K562 (cell line): ENCODE data around the gene HAS3. TPM values are rescaled to one million over a fixed set of nuclear protein-coding genes. Genes with fewer than 3 reads are reported as not detected.

Source experiments
- BRF1 ChIP-seq: IDR thresholded peaks from 3 replicates; pipeline ENCODE4 v1.6.1; 2011; ENCODE audit warnings: borderline replicate concordance, mild to moderate bottlenecking; ENCODE audit not compliant: insufficient read length; ENCODE audit errors: extremely low read depth
- EP400 ChIP-seq: fragments of 450-650 bp; IDR thresholded peaks from 2 replicates; pipeline ENCODE4 v1.6.1; 2017; ENCODE audit warnings: antibody characterized with exemption, mild to moderate bottlenecking, moderate library complexity
- ETV6 ChIP-seq, 3 experiments: fragments of 150-350 bp in 1 of 3; sonication (generic) in 1 of 3; formaldehyde crosslinking in 1 of 3; IDR thresholded peaks; 2 replicates each; pipeline versions ENCODE4 v1.6.1 to v1.8.0; 2014 to 2022; ENCODE audit warnings: borderline replicate concordance in 2 of 3, low read depth in 2 of 3, antibody characterized with exemption in 1 of 3, low read length in 1 of 3, mild to moderate bottlenecking in 1 of 3, missing genetic modification reagents in 1 of 3
- FOXK1 ChIP-seq: sonication (generic); formaldehyde crosslinking; IDR thresholded peaks from 2 replicates; pipeline ENCODE4 v1.8.0; 2022; ENCODE audit warnings: missing genetic modification reagents, mild to moderate bottlenecking, borderline replicate concordance
- FUS ChIP-seq: fragments of 200-400 bp; formaldehyde crosslinking; optimal IDR thresholded peaks from 2 replicates; pipeline ENCODE3; 2017; ENCODE audit warnings: low read depth, low read length
- HMG20A ChIP-seq: fragments of 450-650 bp; formaldehyde crosslinking; conservative IDR thresholded peaks from 2 replicates; pipeline ENCODE4 v1.4.0; 2020; ENCODE audit warnings: mild to moderate bottlenecking, mixed read lengths
- HMGN3 ChIP-seq: IDR thresholded peaks from 2 replicates; pipeline ENCODE4 v1.6.1; 2011; ENCODE audit warnings: borderline replicate concordance, low read depth, mild to moderate bottlenecking, mixed read lengths, low read length; ENCODE audit not compliant: insufficient read length; ENCODE audit errors: extremely low read depth
- HNRNPH1 ChIP-seq: fragments of 200-400 bp; formaldehyde crosslinking; optimal IDR thresholded peaks from 2 replicates; pipeline ENCODE3; 2017; ENCODE audit warnings: low read depth, mild to moderate bottlenecking, low read length, moderate library complexity
- KDM1A ChIP-seq, 2 experiments: fragments of 450-650 bp; IDR thresholded peaks; 2 replicates each; pipeline ENCODE4 v1.6.1; 2016; ENCODE audit warnings: mild to moderate bottlenecking in 2 of 2
- KLF13 ChIP-seq: fragments of 450-650 bp; IDR thresholded peaks from 2 replicates; pipeline ENCODE4 v1.6.1; 2016; ENCODE audit warnings: missing genetic modification characterization, low read depth, mild to moderate bottlenecking, missing compliant biosample characterization, moderate library complexity, borderline replicate concordance
- NFATC3 ChIP-seq: fragments of 450-650 bp; IDR thresholded peaks from 2 replicates; pipeline ENCODE4 v1.6.1; 2017; ENCODE audit warnings: mild to moderate bottlenecking
- SP1 ChIP-seq: sonication (generic); formaldehyde crosslinking; IDR thresholded peaks from 2 replicates; pipeline ENCODE4 v1.8.1; 2022; ENCODE audit warnings: mild to moderate bottlenecking, missing genetic modification reagents
- SRSF7 ChIP-seq: fragments of 200-400 bp; formaldehyde crosslinking; optimal IDR thresholded peaks from 2 replicates; pipeline ENCODE3; 2017; ENCODE audit warnings: mild to moderate bottlenecking, low read depth, low read length
- U2AF2 ChIP-seq: fragments of 200-400 bp; formaldehyde crosslinking; optimal IDR thresholded peaks from 2 replicates; pipeline ENCODE3; 2017; ENCODE audit warnings: low read depth, mild to moderate bottlenecking, low read length
- ZBED1 ChIP-seq: IDR thresholded peaks from 2 replicates; pipeline ENCODE4 v1.6.1; 2014
- ZBTB1 ChIP-seq: sonication (generic); formaldehyde crosslinking; IDR thresholded peaks from 2 replicates; pipeline ENCODE4 v1.8.1; 2023; ENCODE audit warnings: missing genetic modification reagents, low read depth, mild to moderate bottlenecking, borderline replicate concordance
- ZFPM2 ChIP-seq: fragments of 250-450 bp; sonication (Bioruptor Pico); IDR thresholded peaks from 2 replicates; pipeline ENCODE4 v1.5.1; 2022; ENCODE audit warnings: mild to moderate bottlenecking
- ZKSCAN8 ChIP-seq: fragments of 200-800 bp; sonication (Bioruptor generic); IDR thresholded peaks from 2 replicates; pipeline ENCODE4 v1.6.1; 2016; ENCODE audit warnings: missing genetic modification characterization, missing compliant biosample characterization
- ZNF124 ChIP-seq: sonication (generic); formaldehyde crosslinking; IDR thresholded peaks from 2 replicates; pipeline ENCODE4 v1.8.1; 2022; ENCODE audit warnings: missing genetic modification reagents
- ZNF197 ChIP-seq: fragments of 200-800 bp; sonication (Bioruptor generic); IDR thresholded peaks from 2 replicates; pipeline ENCODE4 v1.6.1; 2016; ENCODE audit warnings: low read depth, missing genetic modification characterization, missing compliant biosample characterization
- ZNF354B ChIP-seq: fragments of 250-450 bp; sonication (Bioruptor Pico); IDR thresholded peaks from 2 replicates; pipeline ENCODE4 v1.4.0; 2020
- ZSCAN29 ChIP-seq: fragments of 450-650 bp; IDR thresholded peaks from 2 replicates; pipeline ENCODE4 v1.6.1; 2017
- polyA plus RNA-seq, 8 experiments: library from polyadenylated mRNA; depleted of rRNA in 4 of 8; stranded (reverse) in 5 of 8; unstranded in 3 of 8; fragments of >200 nt; fragmentation: Nextera tagmentation in 2 of 8; fragmentation: Illumina TruSeq in 1 of 8; extraction: Ambion mirVana in 2 of 8; extraction: Trizol in 1 of 8; gene quantifications; 2 replicates each; pipeline versions ENCODE4 v1.2.1 to v1.2.3, GENCODE V29; 2011 to 2014; ENCODE audit warnings: inconsistent platforms in 1 of 8, missing spikeins in 1 of 8
- total RNA-seq, 7 experiments: library from RNA; depleted of rRNA in 6 of 7; stranded (reverse); fragments of >200 nt in 6 of 7; fragmentation: Illumina TruSeq in 2 of 7; extraction: Trizol in 2 of 7; gene quantifications; 2 replicates each; pipeline versions ENCODE4 v1.2.1 to v1.2.3, GENCODE V29; 2011 to 2021; ENCODE audit warnings: low replicate concordance in 1 of 7
- TF ChIP-seq, protein P1 (sequence below): fragments of 250-450 bp; sonication (Bioruptor Pico); IDR thresholded peaks from 2 replicates; pipeline ENCODE4 v1.4.0; 2020; ENCODE audit warnings: mild to moderate bottlenecking, moderate library complexity
- TF ChIP-seq, protein P2 (sequence below): fragments of 450-650 bp; formaldehyde crosslinking; IDR thresholded peaks from 2 replicates; pipeline ENCODE4 v1.4.0; 2020; ENCODE audit warnings: mild to moderate bottlenecking
- TF ChIP-seq, protein P3 (sequence below): sonication (generic); formaldehyde crosslinking; IDR thresholded peaks from 2 replicates; pipeline ENCODE4 v1.8.1; 2023; ENCODE audit warnings: mild to moderate bottlenecking, missing genetic modification reagents

HAS3 gene
- total and polyA plus RNA-seq, 9 of the 15 experiments (the other 6 are each of a cell fraction or from before 2014, with no cell fraction given) = 0.04 to 0.33 (median 0.13) TPM; not detected in 1

- TF ChIP-seq, protein P1, sequence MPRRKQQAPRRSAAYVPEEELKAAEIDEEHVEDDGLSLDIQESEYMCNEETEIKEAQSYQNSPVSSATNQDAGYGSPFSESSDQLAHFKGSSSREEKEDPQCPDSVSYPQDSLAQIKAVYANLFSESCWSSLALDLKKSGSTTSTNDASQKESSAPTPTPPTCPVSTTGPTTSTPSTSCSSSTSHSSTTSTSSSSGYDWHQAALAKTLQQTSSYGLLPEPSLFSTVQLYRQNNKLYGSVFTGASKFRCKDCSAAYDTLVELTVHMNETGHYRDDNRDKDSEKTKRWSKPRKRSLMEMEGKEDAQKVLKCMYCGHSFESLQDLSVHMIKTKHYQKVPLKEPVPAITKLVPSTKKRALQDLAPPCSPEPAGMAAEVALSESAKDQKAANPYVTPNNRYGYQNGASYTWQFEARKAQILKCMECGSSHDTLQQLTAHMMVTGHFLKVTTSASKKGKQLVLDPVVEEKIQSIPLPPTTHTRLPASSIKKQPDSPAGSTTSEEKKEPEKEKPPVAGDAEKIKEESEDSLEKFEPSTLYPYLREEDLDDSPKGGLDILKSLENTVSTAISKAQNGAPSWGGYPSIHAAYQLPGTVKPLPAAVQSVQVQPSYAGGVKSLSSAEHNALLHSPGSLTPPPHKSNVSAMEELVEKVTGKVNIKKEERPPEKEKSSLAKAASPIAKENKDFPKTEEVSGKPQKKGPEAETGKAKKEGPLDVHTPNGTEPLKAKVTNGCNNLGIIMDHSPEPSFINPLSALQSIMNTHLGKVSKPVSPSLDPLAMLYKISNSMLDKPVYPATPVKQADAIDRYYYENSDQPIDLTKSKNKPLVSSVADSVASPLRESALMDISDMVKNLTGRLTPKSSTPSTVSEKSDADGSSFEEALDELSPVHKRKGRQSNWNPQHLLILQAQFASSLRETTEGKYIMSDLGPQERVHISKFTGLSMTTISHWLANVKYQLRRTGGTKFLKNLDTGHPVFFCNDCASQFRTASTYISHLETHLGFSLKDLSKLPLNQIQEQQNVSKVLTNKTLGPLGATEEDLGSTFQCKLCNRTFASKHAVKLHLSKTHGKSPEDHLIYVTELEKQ (CRISPR knock-in tag) = no peak
- TF ChIP-seq HMG20A (CRISPR knock-in tag) (no peak), HMGN3 (no peak), ZSCAN29 (peak; percentile 28; the same call in 1 of the 2 replicates), KDM1A (IDR thresholded peaks at IDR 0.05) (peak in 1 of 2 experiments; percentile 63; a peak in 1 of 4 replicates), ETV6 (IDR thresholded peaks at IDR 0.05; ENCODE audit: borderline replicate concordance in 1 of 2, low read depth in 2 of 2, low read length in 1 of 2) (no peak), ETV6 (CRISPR knock-in tag; IDR thresholded peaks at IDR 0.05; ENCODE audit: borderline replicate concordance) (no peak), FOXK1 (CRISPR knock-in tag) (no peak), ZNF354B (CRISPR knock-in tag) (no peak), FUS (no peak), ZBTB1 (CRISPR knock-in tag) (no peak), HNRNPH1 (no peak), ZKSCAN8 (no peak), SP1 (CRISPR knock-in tag) (no peak), NFATC3 (no peak), ZNF197 (no peak), ZFPM2 (CRISPR knock-in tag) (no peak), BRF1 (no peak), KLF13 (tag) (no peak), ZBED1 (no peak), EP400 (peak; percentile 61; the same call in 1 of the 2 replicates), ZNF124 (no peak), SRSF7 (no peak), U2AF2 (no peak)
- TF ChIP-seq, protein P2, sequence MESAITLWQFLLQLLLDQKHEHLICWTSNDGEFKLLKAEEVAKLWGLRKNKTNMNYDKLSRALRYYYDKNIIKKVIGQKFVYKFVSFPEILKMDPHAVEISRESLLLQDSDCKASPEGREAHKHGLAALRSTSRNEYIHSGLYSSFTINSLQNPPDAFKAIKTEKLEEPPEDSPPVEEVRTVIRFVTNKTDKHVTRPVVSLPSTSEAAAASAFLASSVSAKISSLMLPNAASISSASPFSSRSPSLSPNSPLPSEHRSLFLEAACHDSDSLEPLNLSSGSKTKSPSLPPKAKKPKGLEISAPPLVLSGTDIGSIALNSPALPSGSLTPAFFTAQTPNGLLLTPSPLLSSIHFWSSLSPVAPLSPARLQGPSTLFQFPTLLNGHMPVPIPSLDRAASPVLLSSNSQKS (CRISPR knock-in tag) = no peak
- TF ChIP-seq, protein P3, sequence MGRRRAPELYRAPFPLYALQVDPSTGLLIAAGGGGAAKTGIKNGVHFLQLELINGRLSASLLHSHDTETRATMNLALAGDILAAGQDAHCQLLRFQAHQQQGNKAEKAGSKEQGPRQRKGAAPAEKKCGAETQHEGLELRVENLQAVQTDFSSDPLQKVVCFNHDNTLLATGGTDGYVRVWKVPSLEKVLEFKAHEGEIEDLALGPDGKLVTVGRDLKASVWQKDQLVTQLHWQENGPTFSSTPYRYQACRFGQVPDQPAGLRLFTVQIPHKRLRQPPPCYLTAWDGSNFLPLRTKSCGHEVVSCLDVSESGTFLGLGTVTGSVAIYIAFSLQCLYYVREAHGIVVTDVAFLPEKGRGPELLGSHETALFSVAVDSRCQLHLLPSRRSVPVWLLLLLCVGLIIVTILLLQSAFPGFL (CRISPR knock-in tag) = no peak
Observed at GRCh38 chr16:69131839-69132423, 26.5 kb downstream of the HAS3 start (continued).
